ENCODE measurements around the gene GNA14.

DNA sequence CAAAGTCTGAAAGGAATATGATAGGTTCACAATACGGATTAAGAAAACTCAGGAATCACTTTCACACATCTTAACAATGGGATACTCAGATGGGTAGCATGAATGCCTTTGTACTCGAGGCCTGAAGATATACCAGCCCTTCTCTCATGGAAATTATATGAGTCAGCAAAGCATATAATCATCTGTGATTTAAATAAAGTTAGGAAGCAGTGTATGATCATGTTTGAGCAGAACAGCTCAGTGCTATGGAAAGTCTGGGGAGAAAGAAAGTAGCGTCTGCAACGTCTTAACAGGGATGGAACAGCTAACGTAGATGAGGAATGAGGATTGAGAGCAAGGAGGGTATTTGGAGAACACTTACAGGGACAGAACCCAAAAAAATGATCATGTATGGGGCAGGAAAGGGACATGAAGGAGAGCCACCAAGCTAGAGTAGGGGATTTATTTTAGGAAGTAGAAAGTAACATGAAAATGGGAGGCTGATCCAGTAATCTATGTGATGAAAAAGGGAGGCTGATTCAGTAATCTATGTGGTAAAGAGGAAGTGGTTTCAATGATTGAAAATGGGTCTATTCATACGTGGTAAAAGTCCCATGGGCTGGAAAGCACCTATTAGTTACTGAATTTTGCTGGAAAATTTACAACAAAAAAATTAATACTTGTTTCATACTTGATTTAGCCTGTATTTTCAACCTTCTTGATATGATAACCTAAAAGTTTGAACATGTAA is 85.9 kb downstream of the GNA14 start:
- TF ChIP-seq CTCF (conservative IDR thresholded peaks at IDR 0.05 in 1 of 2, IDR thresholded peaks at IDR 0.05 in 1 of 2; ENCODE audit: extremely low read depth in 1 of 2, insufficient read depth in 1 of 2, low read depth in 1 of 2, low read length in 2 of 2) (no peak), EZH2 (IDR thresholded peaks at IDR 0.05; ENCODE audit: borderline replicate concordance, low read length) (no peak)
